NCI-H2029 (cell line): ENCODE measurements around the gene GNPTG.

Experiments used
- DNase-seq: peaks from one replicate; lab custom pipeline; 2025; lab: John Stamatoyannopoulos, UW

Gene GNPTG

DNA sequence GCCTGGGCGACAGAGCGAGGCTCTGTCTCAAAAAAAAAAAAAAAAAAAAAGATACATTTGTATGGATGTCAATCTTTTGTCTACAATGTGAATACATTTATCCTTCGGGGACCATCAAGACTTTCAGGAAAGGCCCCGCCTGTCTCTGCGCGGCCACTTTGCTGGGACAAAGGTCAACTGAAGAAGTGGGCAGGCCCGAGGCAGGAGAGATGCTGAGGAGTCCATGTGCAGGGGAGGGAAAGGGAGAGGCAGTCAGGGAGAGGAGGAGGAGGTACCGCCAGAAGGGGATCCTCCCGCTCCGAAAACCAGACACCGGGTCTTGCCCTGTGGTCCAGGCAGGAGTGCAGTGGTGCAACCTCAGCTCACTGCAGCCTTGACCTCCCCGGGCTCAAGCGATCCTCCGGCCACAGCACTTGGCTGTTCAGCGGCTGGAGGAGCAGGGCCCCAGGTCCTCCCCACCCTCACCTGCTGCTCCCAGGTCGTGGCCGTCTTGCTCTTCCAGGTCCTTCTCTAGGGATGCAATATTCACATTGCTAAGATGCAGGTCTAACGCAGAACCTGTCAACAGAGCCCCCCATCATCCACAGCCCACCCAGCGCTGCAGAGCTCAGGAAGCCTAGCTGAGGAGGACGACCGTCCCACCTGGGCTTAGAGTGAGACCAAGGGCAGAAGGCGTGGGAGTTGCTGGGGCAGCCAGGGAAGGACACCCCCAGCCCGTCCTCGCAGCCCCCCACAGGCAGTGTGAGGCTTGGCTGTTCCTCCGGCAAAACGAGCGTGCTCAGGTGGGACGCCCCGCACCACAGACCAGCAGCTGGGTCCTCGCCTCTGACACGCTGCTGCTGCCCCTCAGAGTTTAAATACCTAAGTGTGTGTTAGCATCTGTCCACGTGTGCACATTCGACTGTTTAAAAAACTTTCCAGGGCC is 19.6 kb downstream of the GNPTG start:
- DNase-seq, result no peak

DNA sequence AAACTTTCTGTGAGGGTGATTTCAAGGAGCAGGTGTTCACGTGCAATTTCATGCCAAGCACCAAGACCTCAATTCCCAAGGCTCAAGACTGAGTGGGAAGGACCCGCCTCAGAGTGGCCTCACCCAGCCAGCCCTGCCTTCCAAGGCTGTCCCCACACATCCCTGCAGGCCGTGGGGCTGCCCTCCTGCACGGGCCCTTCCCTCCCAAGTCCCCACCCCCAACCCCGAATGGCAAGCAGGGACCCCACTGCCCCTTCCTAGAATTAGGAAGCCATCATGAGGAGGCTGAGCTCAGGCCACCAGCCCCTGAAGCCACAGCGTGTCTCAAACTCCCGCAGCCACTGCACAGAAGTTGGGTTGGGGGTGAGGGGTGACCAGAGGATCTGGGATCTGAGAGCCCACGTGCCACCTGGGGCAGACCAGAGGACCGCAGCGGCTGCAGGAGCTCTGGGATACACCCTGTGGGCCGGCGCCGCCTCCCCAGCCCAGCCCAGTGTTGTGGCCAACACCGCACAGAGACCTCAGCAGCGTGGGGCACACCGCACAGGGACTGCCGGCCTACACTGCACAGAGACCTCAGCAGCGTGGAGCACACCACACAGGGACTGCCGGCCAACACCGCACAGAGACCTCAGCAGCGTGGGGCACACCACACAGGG is 20.7 kb downstream of the GNPTG start:
- no peak for DNase-seq

DNA sequence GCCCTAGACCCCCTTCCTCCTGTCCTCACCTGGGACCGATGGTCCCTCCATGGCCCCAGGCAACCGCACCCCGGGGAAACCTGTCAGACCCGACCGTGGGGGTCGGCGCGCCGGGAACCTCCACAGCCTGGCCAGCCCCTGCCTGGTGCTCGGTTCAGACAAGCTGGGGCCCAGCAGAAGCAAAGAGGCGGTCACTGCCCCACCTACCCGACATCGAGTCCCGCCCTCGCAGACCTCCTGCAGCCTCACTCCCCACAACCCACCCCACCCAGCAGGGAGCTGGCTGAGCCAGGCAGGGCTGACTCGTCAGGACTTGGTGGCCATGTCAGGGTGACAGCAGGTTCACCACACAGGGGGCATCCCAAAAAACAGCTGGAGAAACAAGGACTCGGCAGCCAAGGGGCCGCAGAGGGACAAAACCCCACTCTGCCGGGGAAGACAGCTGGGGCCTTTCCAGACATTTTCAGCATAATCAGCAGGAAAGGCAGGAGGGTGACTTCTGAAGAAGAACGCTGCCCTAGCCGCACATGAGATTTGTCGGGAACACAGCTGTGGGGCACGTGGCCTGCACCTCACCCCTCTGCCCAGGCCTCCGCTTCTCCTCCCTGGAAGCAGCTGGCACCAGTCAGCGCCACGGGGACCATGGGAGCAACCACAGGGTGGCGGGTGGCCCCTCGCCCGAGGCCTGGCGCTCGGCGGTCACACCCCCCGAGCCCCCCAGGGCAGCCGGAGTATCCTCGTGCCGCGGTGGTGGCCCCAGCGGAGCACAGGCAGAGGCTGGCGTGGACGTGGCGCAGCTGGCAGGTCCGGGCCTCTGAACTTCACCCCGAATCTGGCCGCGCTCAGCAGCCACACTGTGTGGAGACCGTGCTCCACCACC is 22.9 kb downstream of the GNPTG start:
- DNase-seq, result no peak

DNA sequence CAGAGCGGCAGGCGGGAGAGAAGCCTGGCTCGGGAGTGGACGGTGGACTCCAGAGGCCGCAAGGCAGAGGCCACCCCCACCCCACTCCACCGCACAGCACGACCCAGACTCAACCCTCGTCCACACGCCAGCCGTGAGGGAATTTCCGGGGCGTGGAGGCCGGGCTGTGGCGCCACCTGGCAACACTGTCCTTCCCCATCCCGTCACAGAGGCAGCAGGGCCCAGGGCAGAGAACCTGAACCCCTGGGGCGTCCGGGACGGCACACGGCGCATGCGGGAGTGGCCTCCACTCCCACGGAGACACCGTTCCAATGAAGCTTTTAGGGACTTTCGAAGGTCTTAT is 23.5 kb downstream of the GNPTG start:
- no peak for DNase-seq

DNA sequence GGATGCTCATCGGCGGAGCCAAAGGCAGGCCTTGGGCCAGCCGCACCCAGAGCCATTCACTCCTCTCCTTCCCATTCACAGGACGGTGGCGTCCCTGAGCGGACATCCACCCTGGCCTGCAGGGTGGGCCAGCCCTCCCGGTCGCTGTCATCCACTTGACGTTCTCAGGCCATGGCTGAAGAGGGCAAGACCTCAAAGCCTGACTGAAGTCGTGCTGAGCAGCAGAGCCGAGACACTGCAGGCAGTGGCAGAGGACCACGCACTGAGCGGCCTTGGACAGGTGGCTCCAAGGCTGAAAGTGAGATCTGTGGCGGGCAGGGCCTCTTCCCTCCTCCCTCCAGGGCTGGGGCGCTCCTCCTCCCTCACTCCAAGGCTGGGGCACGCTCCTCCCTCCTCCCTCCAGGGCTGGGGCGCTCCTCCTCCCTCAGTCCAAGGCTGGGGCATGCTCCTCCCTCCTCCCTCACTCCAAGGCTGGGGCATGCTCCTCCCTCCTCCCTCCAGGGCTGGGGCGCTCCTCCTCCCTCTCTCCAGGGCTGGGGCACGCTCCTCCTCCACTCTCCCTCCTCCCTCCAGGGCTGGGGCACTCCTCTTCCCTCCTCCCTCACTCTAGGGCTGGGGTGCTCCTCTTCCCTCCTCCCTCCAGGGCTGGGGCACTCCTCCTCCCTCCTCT is 24.1 kb downstream of the GNPTG start:
- no peak for DNase-seq

DNA sequence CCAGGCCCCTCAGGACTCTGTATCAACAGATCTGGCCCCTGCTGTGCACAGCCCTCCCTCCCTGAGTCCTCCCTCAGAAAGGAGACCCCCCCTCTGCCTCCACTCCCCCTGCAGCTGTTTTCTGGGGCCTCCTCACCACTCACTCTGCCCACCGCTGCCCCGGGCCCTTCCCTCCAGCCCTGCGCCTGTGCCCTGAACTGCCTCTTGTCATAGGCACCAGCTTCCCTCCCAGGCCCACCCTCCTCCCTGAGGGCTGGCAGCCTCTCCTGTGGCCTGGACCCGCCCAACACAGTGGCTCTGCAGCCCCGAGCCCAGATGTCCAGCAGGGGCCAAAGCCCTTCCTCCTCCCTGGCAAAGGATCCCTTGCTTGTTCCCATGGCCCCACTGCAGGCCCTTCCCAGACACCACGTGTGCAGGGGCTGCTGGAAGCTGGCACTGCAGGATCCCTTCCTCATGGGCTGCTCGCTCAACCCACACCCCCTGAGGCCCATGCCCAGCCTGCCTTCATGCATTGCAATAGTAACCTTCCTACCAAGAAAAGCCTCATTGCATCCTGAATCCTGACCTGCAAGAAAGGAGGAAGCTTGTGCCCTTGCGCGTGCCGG is 25.8 kb downstream of the GNPTG start:
- DNase-seq, result no peak

DNA sequence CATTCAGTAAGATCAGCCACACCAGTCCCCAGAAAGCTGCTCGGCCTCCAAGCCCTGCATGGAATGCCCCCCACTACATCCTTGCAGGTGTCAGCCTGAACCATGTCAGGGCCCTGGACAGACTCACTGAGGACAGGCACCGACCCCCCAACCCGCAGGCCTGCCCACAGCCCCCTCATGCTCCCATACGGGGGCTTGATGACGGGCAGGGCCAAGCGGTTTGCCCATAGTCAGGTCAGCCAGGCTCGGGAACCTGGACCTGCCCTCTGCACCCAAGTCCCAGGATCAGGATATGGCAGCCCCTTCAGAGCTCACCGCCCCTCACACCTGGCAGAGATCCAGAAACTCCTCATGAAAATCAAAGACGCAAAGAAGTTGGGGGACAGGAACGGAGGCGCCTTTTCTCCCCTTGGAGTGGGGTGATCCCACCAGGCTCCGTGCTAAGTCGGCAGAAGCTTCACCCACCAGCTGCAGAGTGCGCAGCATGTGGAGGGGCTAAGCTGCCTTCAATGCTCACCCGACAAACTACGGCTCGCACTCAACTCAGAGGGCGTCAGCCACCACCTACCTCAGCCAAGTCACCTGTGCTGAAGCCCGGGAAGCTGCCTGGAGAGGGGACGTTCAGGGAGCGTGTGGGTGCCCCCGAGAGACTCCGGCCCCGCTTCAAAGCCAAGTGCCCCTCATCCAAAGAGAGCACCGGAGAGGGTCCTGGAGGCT is 26.5 kb downstream of the GNPTG start:
- no peak for DNase-seq

DNA sequence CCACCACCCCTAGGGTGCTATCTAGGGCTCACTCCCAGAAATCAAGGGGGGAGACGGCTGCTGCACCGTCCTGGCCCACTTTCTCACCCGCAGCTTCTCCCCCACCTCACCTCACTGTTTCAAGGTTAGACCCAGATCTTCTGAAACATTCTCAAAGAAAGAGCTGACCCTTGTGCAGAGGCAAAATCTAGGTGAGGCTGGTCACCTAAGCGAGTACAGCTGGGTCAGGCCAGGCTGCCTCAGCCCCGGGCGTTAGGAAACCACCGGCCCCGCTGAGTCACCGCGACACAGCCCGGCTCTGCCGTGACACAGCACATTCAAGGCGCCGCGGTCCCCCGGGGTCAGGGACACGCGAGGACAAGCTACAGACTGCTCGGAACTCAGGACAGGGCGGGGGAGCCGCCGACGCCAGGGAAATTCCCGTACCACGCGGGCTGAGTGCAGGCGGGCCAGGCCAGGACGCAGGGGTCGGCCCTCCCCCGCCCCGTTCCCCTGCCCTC is 27.1 kb downstream of the GNPTG start:
- DNase-seq, result no peak

DNA sequence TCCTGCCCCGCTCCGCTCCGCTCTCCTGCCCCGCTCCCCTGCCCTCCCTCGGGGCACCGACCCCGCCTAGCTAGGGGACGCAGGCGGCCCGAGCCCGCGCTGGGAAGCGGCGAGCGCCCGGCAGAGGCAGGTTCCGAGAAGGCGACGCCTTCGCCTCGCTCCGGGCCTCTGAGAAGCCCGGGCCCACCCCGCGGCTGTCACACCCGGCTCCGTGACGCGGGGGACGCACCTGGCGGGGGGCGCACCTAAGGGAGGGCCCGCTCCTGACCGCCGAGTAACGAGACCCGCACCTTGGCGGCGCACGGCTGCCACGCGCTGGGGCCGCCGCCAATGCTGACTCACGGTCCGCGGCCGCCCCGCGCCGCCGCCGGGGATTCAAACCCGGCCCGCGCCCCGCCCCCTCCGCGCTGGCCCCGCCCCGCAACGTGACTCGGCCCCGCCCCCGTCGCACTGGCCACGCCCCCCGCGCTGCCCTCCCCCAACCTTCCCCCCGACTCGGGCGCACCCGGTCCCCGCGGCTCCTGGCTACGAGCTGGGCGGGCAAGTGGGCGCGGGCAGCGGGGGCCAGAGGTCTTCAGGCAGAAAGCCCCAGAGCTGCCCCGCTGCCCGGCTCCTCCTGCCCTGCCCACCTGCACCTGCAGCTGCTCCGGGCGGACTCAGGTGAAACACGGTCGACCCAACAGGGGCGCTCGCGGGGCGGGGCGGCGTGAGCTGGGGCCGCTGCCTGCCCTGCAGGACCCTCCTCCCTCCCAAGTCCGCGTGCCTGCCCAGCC is 27.8 kb downstream of the GNPTG start:
- peak; percentile 46 for DNase-seq

DNA sequence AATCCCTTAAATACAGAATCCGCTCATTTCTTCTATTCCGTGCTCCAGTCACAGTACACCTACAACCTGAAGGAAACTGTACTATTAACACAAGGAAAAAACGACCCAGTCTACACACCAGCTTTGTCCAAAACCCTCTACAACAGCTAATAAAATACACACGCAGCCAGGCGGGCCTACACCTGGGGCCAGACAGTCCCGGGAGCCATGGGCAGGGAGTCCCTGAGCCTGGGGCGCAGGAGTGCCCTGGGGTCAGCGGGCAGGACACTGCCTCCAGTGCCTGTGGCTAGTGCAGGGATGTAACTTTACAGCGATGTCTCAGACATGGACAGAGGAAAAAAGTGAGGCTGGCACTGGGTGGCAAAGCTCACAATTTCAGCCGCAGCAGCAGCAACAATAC is 28.5 kb downstream of the GNPTG start:
- DNase-seq, result no peak

DNA sequence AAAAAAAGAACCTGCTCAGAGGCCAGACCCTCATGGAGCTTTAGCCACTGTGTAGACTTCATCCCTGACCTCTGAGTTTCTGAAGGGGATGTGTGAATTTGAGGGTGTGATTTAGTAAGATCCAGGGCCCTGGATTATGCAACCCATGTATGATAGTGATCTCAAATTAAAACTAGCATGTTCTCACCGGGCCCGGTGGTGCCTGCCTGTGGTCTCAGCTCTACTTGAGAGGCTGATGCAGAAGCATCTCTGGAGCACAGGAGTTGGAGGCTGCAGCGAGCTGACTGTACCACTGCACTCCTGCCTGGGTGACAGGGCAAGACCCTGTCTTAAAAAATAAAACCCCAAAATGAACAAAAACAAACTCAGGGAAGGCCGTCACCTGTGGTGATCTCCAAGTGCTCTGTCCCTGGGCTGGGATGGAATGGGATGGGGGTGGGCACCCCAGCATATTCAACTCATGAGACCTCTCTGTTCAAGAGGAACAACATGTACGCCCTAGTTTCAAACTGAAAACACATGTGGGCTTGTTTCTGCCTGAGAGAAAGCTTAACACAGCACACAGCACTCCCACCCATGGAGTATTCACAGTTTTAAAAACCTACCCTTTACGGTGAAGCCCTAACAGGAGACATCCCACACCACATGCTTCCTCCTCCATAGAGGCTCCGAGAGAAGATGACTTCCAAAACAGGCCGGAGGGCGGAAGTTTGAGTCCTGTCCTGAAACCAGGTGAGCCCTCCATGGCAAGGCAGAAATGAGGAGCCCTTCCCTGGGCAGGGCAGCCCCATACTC is 30.1 kb downstream of the GNPTG start:
- no peak for DNase-seq

DNA sequence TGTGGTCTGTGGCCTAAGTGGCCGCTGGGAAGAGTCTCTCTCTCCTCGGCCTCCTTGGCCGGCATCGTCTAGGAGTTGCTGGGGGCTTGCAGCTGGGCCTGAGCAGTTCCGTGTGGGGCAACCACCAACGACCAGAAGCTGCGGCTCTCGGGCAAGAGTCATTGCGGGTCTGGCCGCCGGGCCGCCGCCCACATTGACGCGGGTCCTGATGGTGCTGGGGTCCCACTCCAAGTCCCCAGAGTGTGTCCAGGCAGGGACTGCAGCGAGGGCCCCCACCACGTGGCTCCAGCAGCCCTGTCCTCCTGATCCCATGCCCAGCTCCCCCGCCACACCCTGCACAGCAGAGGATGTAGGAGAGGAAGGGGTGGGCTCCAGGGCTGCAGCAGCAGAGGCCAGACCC is 31.8 kb downstream of the GNPTG start:
- DNase-seq, result no peak

DNA sequence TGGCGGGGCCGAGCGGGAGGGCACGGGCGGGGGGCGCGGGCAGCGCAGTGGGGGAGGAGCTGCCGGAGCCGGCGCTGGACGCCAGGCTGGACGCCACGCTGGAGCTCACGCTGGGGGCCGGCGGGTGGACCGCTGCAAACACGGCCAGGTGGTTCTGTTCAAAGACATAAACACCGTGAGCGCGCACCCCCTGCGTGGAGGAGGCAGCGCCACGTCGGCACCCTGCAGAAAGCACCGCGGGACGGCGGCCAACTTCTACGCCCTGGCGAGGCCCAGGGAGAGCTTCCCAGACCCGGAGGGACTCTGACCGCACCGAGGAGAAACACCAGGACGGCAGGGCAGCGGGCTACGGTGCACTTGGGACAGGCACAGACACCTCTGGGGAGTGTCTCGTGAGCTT is 33.5 kb downstream of the GNPTG start:
- no peak for DNase-seq

DNA sequence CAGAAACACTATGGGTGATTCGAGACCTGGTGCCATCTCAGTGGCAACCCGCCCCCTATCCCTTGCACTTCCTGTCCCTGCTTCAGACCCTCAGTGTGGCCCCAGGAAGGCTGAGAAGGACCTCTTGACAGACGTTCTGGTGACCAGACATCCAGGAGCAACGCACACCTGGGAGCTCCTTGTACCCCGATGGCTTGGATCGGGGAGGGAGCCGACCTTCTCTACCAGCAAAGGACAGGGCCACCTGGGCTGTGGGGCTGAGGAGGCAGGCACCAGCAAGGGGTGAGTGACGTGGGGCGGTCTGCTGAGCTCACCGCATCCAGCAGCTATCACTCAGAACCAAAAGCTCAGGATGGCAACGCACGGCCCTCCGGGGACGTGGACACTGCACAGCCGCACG is 35.6 kb downstream of the GNPTG start:
- DNase-seq, result no peak

DNA sequence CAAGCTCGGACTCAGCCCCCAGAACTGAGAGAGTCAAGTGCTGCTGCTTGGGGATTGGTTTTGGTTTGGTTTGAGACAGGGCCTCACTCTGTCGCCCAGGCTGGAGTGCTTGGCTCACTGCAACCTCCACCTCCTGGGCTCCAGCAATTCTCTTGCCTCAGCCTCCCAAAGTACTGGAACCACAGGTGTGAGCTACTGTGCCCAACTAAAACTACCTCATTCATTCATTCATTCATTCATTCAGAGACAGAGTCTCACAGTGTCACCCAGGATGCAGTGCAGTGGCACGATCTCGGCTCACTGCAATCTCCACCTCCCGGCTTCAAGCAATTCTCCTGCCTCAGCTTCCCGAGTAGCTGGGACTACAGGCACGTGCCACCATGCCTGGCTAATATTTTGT is 38.0 kb downstream of the GNPTG start:
- DNase-seq, result no peak

DNA sequence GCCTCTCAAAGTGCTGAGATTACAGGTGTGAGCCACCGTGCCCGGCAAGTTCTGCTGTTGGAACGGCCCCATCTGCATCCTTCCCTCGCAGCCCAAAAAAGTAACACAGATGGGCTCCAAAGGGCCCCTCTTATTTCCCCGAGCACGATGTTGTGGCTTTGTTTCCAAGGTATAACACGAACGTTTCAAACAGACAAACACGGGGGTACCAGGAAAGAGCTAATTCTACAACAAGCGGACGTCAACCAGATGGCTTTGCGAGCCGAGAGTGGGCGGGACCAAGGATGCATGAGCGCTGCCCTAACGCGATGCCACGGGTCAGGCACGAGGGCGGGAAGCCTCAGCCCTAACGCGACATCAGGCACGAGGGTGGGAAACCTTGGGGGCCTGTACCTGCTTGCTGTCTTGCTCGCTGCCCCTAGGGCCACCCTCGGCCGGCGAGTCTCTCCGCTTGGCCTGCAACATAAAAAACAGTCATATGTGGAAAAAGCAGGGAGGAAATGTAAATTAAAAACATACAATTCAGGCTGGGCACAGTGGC is 38.6 kb downstream of the GNPTG start:
- no peak for DNase-seq

DNA sequence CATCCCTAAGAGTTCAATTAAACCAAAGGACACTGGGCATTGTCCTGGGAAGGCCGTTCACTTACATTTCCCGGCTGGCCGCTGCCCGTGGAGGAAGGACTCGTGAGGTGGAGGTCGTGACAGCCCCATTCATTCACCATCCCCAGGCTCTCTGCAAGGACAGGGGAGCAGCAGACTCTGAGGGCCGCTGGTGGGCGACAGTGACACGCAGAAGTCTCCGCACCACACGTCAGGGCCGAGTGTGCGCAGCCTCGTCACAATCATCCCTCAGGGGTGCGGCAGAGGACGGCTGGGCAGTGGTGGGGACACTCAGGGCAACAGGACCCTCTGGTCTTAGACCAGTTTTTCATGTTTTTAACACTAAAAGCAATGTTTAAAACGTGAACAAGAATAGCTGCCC is 41.1 kb downstream of the GNPTG start:
- DNase-seq, result no peak

DNA sequence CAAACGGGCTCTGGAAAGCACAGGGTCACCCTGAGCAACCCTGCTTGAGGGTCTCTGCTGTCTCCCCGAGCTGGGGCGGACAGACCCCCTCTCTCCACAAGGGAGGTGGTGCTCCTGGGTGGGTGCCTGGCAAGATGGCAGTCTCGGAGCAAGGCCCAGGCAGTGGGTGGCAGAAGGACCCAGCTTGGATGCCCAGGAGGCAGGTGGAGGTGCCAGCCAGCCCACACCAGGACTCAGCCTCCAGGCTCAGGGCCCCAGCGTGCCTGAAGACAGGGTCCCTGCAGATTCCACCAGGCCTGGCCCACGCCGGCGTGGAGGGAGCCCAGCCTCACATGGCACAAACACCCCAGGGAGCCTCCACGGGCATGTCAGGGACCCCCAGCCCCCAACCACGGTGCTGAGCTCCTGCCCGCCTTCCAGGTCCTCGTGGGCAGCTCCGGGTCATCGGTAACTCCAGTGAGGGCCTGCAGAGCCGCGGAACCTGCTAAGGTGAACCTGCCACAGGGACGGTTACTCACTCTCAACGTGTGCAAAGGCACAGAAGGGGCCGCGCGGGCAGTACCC is 42.0 kb downstream of the GNPTG start:
- no peak for DNase-seq
